GM23338 (cell line): Measurements from ENCODE around the gene B4GAT1. TPM values are rescaled to one million over a fixed set of nuclear protein-coding genes. Genes with fewer than 3 reads are reported as not detected.

Source experiments
- ATAC-seq: fragments of 200-7000 bp; cut with Tn5 transposase; 3 replicates; pipeline ENCODE4 v1.9.1; 2020
- DNase-seq: peaks from one replicate; pipeline ENCODE4 v3.0.0-alpha.2; 2015; ENCODE audit warnings: low spot score
- H2AFZ ChIP-seq: fragments of 200-600 bp; sonication (generic); 2 replicates; pipeline ENCODE4 v1.8.0; 2016; ENCODE audit warnings: antibody characterized with exemption, mild to moderate bottlenecking, moderate library complexity
- H3F3A ChIP-seq: fragments of 200-600 bp; sonication (generic); replicated peaks from 2 replicates; pipeline ENCODE4 v1.8.0; 2017; ENCODE audit warnings: antibody characterized with exemption, mixed run types, low read depth
- H3K27ac ChIP-seq: fragments of 200-600 bp; sonication (generic); 2 replicates; pipeline ENCODE4 v1.6.1; 2016; ENCODE audit warnings: low read depth
- H3K27me3 ChIP-seq: fragments of 200-600 bp; sonication (generic); 2 replicates; pipeline ENCODE4 v1.8.0; 2016; ENCODE audit warnings: mild to moderate bottlenecking, mixed run types, moderate library complexity; ENCODE audit not compliant: insufficient read depth
- H3K36me3 ChIP-seq: fragments of 200-600 bp; sonication (generic); 2 replicates; pipeline ENCODE4 v1.8.0; 2016; ENCODE audit warnings: mild to moderate bottlenecking; ENCODE audit not compliant: insufficient read depth
- H3K4me1 ChIP-seq: fragments of 200-600 bp; sonication (generic); 2 replicates; pipeline ENCODE4 v1.8.0; 2016; ENCODE audit warnings: mild to moderate bottlenecking, moderate library complexity; ENCODE audit not compliant: insufficient read depth
- H3K4me2 ChIP-seq: fragments of 200-600 bp; sonication (generic); 2 replicates; pipeline ENCODE4 v1.7.1; 2017; ENCODE audit warnings: mixed run types
- H3K4me3 ChIP-seq: fragments of 200-600 bp; sonication (generic); 2 replicates; pipeline ENCODE4 v1.6.1; 2016; ENCODE audit warnings: mixed run types
- H3K79me2 ChIP-seq: fragments of 200-600 bp; sonication (generic); replicated peaks from 2 replicates; pipeline ENCODE4 v1.8.0; 2017; ENCODE audit warnings: mild to moderate bottlenecking; ENCODE audit not compliant: insufficient read depth
- H3K9me2 ChIP-seq: fragments of 200-600 bp; sonication (generic); 2 replicates; pipeline ENCODE4 v1.8.0; 2017; ENCODE audit not compliant: insufficient read depth
- H4K20me1 ChIP-seq: fragments of 200-600 bp; sonication (generic); replicated peaks from 2 replicates; pipeline ENCODE4 v1.8.0; 2017; ENCODE audit warnings: mild to moderate bottlenecking; ENCODE audit not compliant: insufficient read depth
- H3K27ac Mint-ChIP-seq: 2 replicates; pipeline ENCODE4 v1.8.0; 2020; ENCODE audit warnings: inconsistent platforms, mild to moderate bottlenecking, moderate library complexity, mixed read lengths
- H3K27me3 Mint-ChIP-seq: 3 replicates; pipeline ENCODE4 v1.8.0; 2022; ENCODE audit warnings: low read depth, mild to moderate bottlenecking, moderate library complexity, mixed read lengths, inconsistent platforms; ENCODE audit not compliant: insufficient read depth, poor library complexity
- H3K36me3 Mint-ChIP-seq: 3 replicates; pipeline ENCODE4 v1.8.0; 2021; ENCODE audit warnings: low read depth, mild to moderate bottlenecking, inconsistent platforms, moderate library complexity, mixed read lengths
- H3K4me1 Mint-ChIP-seq: 3 replicates; pipeline ENCODE4 v1.8.0; 2020; ENCODE audit warnings: mild to moderate bottlenecking, inconsistent platforms, mixed read lengths
- H3K4me3 Mint-ChIP-seq: 3 replicates; pipeline ENCODE4 v1.8.0; 2021; ENCODE audit warnings: moderate library complexity, mild to moderate bottlenecking, inconsistent platforms, mixed read lengths
- H3K9me3 Mint-ChIP-seq: 3 replicates; pipeline ENCODE4 v1.8.0; 2020; ENCODE audit warnings: moderate library complexity, mild to moderate bottlenecking, inconsistent platforms, mixed read lengths
- EZH2 ChIP-seq: fragments of 200-600 bp; sonication (generic); IDR thresholded peaks from one replicate; pipeline ENCODE4 v1.8.0; 2017; ENCODE audit warnings: antibody characterized with exemption, mild to moderate bottlenecking, low read depth; ENCODE audit not compliant: unreplicated experiment
- EZH2phosphoT487 ChIP-seq: fragments of 200-600 bp; sonication (generic); IDR thresholded peaks from one replicate; pipeline ENCODE4 v1.8.1; 2018; ENCODE audit warnings: antibody characterized with exemption; ENCODE audit not compliant: unreplicated experiment
- JUNB ChIP-seq: IDR thresholded peaks from one replicate; pipeline ENCODE4 v1.6.1; 2016; ENCODE audit warnings: antibody characterized with exemption; ENCODE audit not compliant: unreplicated experiment
- POLR2AphosphoS5 ChIP-seq: IDR thresholded peaks from 2 replicates; pipeline ENCODE4 v1.6.1; 2016; ENCODE audit warnings: antibody characterized with exemption, low read depth
- STAT1 ChIP-seq: IDR thresholded peaks from one replicate; pipeline ENCODE4 v1.6.1; 2016; ENCODE audit warnings: antibody characterized with exemption; ENCODE audit not compliant: unreplicated experiment
- ZNF331 ChIP-seq: fragments of 250-450 bp; sonication (Bioruptor Pico); IDR thresholded peaks from 2 replicates; pipeline ENCODE4 v1.5.0; 2020; ENCODE audit warnings: low read depth, mild to moderate bottlenecking, moderate library complexity
- polyA plus RNA-seq: library from polyadenylated mRNA; unstranded; fragments of >200 nt; fragmentation: Nextera tagmentation; extraction: Ambion mirVana; gene quantifications from 2 replicates; pipeline ENCODE4 v1.2.1, GENCODE V29; 2016
- total RNA-seq: library from RNA; depleted of rRNA; stranded (reverse); fragments of >200 nt; shearing (Covaris generic); gene quantifications from 2 replicates; pipeline ENCODE4 v1.2.3, GENCODE V29; 2014
- TF ChIP-seq, protein P1 (sequence below): fragments of 250-450 bp; sonication (Bioruptor Pico); IDR thresholded peaks from 2 replicates; pipeline ENCODE4 v1.5.0; 2020; ENCODE audit warnings: mild to moderate bottlenecking, moderate library complexity
- TF ChIP-seq, protein P2 (sequence below): IDR thresholded peaks from one replicate; pipeline ENCODE4 v1.6.1; 2018; ENCODE audit warnings: antibody characterized with exemption; ENCODE audit not compliant: unreplicated experiment

Gene B4GAT1
- total and polyA plus RNA-seq, 2 experiments from 2014 or later, result 23.5 to 41.9 TPM

DNA sequence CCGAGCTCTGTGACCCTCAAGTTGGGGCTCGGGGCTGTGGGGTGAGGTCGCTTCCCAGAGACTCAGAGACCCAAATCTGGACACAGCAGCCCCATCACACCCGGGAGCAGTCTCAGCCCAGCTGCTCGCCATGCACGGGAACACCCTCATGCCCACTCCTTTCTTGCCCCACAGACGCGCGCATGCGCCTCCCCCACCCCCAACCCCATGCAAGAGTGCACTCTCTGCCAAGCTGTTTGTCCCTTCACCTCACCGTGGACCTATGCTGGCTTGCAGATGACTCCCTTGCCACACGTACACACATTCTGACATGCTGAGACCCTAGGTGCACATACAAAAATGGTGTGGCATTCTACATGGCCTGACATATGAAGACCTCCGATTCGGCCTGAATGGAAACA, 30.1 kb downstream of the B4GAT1 start (continued):
- TF ChIP-seq, protein P1, sequence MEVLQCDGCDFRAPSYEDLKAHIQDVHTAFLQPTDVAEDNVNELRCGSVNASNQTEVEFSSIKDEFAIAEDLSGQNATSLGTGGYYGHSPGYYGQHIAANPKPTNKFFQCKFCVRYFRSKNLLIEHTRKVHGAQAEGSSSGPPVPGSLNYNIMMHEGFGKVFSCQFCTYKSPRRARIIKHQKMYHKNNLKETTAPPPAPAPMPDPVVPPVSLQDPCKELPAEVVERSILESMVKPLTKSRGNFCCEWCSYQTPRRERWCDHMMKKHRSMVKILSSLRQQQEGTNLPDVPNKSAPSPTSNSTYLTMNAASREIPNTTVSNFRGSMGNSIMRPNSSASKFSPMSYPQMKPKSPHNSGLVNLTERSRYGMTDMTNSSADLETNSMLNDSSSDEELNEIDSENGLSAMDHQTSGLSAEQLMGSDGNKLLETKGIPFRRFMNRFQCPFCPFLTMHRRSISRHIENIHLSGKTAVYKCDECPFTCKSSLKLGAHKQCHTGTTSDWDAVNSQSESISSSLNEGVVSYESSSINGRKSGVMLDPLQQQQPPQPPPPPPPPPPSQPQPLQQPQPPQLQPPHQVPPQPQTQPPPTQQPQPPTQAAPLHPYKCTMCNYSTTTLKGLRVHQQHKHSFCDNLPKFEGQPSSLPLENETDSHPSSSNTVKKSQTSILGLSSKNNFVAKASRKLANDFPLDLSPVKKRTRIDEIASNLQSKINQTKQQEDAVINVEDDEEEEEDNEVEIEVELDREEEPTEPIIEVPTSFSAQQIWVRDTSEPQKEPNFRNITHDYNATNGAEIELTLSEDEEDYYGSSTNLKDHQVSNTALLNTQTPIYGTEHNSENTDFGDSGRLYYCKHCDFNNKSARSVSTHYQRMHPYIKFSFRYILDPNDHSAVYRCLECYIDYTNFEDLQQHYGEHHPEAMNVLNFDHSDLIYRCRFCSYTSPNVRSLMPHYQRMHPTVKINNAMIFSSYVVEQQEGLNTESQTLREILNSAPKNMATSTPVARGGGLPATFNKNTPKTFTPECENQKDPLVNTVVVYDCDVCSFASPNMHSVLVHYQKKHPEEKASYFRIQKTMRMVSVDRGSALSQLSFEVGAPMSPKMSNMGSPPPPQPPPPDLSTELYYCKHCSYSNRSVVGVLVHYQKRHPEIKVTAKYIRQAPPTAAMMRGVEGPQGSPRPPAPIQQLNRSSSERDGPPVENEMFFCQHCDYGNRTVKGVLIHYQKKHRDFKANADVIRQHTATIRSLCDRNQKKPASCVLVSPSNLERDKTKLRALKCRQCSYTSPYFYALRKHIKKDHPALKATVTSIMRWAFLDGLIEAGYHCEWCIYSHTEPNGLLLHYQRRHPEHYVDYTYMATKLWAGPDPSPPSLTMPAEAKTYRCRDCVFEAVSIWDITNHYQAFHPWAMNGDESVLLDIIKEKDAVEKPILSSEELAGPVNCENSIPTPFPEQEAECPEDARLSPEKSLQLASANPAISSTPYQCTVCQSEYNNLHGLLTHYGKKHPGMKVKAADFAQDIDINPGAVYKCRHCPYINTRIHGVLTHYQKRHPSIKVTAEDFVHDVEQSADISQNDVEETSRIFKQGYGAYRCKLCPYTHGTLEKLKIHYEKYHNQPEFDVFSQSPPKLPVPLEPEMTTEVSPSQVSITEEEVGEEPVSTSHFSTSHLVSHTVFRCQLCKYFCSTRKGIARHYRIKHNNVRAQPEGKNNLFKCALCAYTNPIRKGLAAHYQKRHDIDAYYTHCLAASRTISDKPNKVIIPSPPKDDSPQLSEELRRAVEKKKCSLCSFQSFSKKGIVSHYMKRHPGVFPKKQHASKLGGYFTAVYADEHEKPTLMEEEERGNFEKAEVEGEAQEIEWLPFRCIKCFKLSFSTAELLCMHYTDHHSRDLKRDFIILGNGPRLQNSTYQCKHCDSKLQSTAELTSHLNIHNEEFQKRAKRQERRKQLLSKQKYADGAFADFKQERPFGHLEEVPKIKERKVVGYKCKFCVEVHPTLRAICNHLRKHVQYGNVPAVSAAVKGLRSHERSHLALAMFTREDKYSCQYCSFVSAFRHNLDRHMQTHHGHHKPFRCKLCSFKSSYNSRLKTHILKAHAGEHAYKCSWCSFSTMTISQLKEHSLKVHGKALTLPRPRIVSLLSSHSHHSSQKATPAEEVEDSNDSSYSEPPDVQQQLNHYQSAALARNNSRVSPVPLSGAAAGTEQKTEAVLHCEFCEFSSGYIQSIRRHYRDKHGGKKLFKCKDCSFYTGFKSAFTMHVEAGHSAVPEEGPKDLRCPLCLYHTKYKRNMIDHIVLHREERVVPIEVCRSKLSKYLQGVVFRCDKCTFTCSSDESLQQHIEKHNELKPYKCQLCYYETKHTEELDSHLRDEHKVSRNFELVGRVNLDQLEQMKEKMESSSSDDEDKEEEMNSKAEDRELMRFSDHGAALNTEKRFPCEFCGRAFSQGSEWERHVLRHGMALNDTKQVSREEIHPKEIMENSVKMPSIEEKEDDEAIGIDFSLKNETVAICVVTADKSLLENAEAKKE (CRISPR knock-in tag), result no peak
- TF ChIP-seq, protein P2, sequence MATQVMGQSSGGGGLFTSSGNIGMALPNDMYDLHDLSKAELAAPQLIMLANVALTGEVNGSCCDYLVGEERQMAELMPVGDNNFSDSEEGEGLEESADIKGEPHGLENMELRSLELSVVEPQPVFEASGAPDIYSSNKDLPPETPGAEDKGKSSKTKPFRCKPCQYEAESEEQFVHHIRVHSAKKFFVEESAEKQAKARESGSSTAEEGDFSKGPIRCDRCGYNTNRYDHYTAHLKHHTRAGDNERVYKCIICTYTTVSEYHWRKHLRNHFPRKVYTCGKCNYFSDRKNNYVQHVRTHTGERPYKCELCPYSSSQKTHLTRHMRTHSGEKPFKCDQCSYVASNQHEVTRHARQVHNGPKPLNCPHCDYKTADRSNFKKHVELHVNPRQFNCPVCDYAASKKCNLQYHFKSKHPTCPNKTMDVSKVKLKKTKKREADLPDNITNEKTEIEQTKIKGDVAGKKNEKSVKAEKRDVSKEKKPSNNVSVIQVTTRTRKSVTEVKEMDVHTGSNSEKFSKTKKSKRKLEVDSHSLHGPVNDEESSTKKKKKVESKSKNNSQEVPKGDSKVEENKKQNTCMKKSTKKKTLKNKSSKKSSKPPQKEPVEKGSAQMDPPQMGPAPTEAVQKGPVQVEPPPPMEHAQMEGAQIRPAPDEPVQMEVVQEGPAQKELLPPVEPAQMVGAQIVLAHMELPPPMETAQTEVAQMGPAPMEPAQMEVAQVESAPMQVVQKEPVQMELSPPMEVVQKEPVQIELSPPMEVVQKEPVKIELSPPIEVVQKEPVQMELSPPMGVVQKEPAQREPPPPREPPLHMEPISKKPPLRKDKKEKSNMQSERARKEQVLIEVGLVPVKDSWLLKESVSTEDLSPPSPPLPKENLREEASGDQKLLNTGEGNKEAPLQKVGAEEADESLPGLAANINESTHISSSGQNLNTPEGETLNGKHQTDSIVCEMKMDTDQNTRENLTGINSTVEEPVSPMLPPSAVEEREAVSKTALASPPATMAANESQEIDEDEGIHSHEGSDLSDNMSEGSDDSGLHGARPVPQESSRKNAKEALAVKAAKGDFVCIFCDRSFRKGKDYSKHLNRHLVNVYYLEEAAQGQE, result no peak
- TF ChIP-seq EZH2phosphoT487 (no peak), JUNB (no peak), EZH2 (no peak)

DNA sequence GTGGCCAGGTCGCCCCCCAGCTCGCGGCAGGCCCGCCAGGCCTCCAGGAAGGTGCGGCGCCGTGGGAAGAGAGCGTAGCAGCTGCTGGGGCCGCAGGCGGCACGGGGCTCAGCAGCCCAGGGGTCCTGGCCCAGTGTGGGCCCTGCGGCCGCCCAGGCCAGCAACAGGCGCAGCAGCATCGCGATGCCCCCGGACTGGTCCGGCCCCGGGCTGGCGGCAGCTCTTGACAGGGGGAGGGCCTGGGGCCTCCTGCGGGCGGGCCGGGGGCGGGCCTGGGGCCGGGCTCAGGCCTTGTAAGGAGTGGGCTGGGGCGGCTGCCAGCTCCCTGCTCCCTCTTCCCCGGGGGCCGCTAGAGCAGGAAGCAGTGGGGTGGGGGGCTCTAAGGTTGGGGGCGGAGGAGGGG, 30.6 kb downstream of the B4GAT1 start, which contains the start of gene CD248:
TSS of gene CD248 (minus strand) at position 196 of the 403 bp plus-strand sequence. CDS start at position 179, 17 bp downstream.
- H3K4me1 ChIP-seq, result peaks cover 23% of the 10 kb centered on the region
- peak within 1 kb of the TSS; percentile 41; the same call in 1 of the 2 replicates for H3K4me3 ChIP-seq
- ATAC-seq (peak; percentile 35), DNase-seq (peak; percentile 75)
- no peak for TF ChIP-seq STAT1
- TF ChIP-seq POLR2AphosphoS5, result peak; percentile 57
- no peak for TF ChIP-seq ZNF331 (CRISPR knock-in tag)
- peak within 1 kb of the TSS; percentile 87 for H3K27ac ChIP-seq
- no peaks in the 10 kb centered on the region for H3K79me2 ChIP-seq
- H3F3A ChIP-seq, result peaks cover 9% of the 10 kb centered on the region; the same call in 1 of the 2 replicates
- no peaks in the 10 kb centered on the region for H4K20me1 ChIP-seq
- no peaks in the 10 kb centered on the region for H3K27me3 ChIP-seq
- no peaks in the 10 kb centered on the region for H3K9me2 ChIP-seq
- H2AFZ ChIP-seq, result peak within 1 kb of the TSS; percentile 76; the same call in 1 of the 2 replicates
- peaks cover 22% of the 10 kb centered on the region for H3K36me3 Mint-ChIP-seq
- H3K27ac Mint-ChIP-seq, result peak within 1 kb of the TSS; percentile 90
- H3K4me3 Mint-ChIP-seq, result peak within 1 kb of the TSS; percentile 42
- peak within 1 kb of the TSS; percentile 77 for H3K4me2 ChIP-seq
- H3K9me3 Mint-ChIP-seq, result peaks cover 21% of the 10 kb centered on the region
- H3K36me3 ChIP-seq, result no peaks in the 10 kb centered on the region
- H3K27me3 Mint-ChIP-seq, result peaks cover 30% of the 10 kb centered on the region
- peaks cover 32% of the 10 kb centered on the region for H3K4me1 Mint-ChIP-seq
